GM19238 (cell line): ENCODE results near the gene DESI1.
"Not testable (repeated sequence)": the region's sequence is repeated elsewhere in the genome, so short reads cannot be mapped to it uniquely, and the experiment has no call there.

Experiments
- DNase-seq: peaks from one replicate; pipeline ENCODE4 v3.0.0; 2011; ENCODE audit warnings: low spot score; ENCODE audit not compliant: insufficient read length

Gene DESI1

GRCh38 chr22:41561788-41562187 is 59.1 kb downstream of the DESI1 start:
- no peak for DNase-seq

GRCh38 chr22:41561335-41561734 is 59.5 kb downstream of the DESI1 start:
- no peak for DNase-seq

- DNase-seq = no peak
Measured at GRCh38 chr22:41560095-41560471, 60.8 kb downstream of the DESI1 start.

GRCh38 chr22:41558241-41558630 is 62.6 kb downstream of the DESI1 start:
- not testable (repeated sequence) for DNase-seq

GRCh38 chr22:41557401-41558240 is 63.2 kb downstream of the DESI1 start:
- no peak for DNase-seq

- no peak for DNase-seq
Measured at GRCh38 chr22:41556561-41556960, 64.3 kb downstream of the DESI1 start.

- no peak for DNase-seq
Measured at GRCh38 chr22:41555325-41555982, 65.4 kb downstream of the DESI1 start.

- DNase-seq = no peak
Measured at GRCh38 chr22:41551877-41552582, 68.8 kb downstream of the DESI1 start.

GRCh38 chr22:41550952-41551491 is 69.8 kb downstream of the DESI1 start:
- DNase-seq = no peak

GRCh38 chr22:41548830-41549211 is 72.0 kb downstream of the DESI1 start:
- no peak for DNase-seq
